ENCODE data around the gene IP6K2.

The IP6K2 gene

DNA sequence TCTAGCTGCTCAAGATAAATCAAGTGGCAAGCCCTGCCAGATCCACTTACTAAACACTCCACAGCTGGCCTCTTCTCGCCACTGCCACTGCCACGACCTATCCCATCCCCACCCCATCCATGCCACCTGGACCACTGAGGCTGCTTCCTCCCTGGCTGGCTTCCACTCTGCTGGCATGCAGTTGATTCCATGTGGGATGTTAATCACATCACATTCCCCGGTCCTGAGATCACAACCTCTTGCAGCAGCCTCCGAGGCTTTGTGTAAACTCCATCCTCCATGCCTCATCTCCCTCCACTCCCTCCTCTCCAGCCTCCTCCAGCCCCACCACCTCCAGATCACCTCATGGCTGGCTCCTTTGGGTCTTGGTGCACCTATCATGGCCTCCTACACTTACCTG lies 39.0 kb downstream of the IP6K2 start:
- Histone ChIP-seq H3K9ac (ENCODE audit: low read depth, low read length) (no peak overlapping the region), H3K36me3 (ENCODE audit: control insufficient read depth, insufficient read depth, low read length) (peaks cover 69% of the 10 kb centered on the region), H3K9me3 (ENCODE audit: control insufficient read depth, insufficient read depth, low read length) (no peaks in the 10 kb centered on the region), H3K27me3 (ENCODE audit: control insufficient read depth, insufficient read depth, low read length) (no peaks in the 10 kb centered on the region), H3K4me1 (ENCODE audit: control insufficient read depth, insufficient read depth, low read length) (no peaks in the 10 kb centered on the region), H3K4me3 (ENCODE audit: low read depth, low read length) (no peak overlapping the region)

DNA sequence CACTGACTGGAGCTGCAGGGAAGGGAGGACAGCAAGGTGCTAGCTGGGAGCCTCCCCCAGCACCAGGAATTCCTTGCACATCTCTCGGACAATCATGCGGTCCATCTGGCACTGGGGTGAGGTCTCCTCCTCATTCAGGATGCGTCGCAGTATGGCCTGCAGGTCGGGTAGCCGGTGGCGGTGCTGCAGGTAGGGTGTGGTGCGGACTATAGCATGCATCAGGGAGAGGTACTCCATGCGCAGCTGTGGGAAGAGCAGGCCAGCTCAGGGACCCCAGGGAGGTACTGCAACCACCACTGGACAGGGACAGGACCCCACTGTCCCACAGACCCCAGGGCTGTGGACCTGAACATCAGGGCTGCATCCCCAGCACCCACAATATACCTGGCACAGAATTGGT lies 42.5 kb downstream of the IP6K2 start:
- Histone ChIP-seq H3K9ac (ENCODE audit: low read depth, low read length) (no peak overlapping the region), H3K27me3 (ENCODE audit: control insufficient read depth, insufficient read depth, low read length) (no peaks in the 10 kb centered on the region), H3K4me1 (ENCODE audit: control insufficient read depth, insufficient read depth, low read length) (no peaks in the 10 kb centered on the region), H3K4me3 (ENCODE audit: low read depth, low read length) (no peak overlapping the region), H3K36me3 (ENCODE audit: control insufficient read depth, insufficient read depth, low read length) (peaks cover 45% of the 10 kb centered on the region), H3K9me3 (ENCODE audit: control insufficient read depth, insufficient read depth, low read length) (no peaks in the 10 kb centered on the region)

DNA sequence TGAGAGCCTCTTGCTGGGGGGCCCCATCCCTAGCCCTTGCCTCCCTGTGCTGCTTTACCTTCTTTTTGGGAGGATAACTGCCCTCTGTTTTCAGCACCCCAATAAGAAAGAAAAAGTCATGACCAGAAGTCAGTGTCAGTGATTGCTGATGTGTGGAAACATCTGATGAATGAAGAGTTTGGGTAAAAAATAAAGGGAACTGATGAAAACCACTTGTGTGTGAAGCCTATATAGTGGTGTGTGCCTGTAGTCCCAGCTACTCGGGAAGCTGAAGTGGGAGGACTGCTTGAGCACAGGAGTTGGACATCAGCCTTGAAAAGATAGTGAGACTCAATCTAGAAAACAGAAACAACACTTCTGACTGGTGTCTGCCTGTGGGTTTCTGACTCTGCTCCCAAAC lies 44.5 kb downstream of the IP6K2 start:
- Histone ChIP-seq H3K4me1 (ENCODE audit: control insufficient read depth, insufficient read depth, low read length) (no peaks in the 10 kb centered on the region), H3K9ac (ENCODE audit: low read depth, low read length) (no peak overlapping the region), H3K4me3 (ENCODE audit: low read depth, low read length) (no peak overlapping the region), H3K27me3 (ENCODE audit: control insufficient read depth, insufficient read depth, low read length) (no peaks in the 10 kb centered on the region), H3K9me3 (ENCODE audit: control insufficient read depth, insufficient read depth, low read length) (no peaks in the 10 kb centered on the region), H3K36me3 (ENCODE audit: control insufficient read depth, insufficient read depth, low read length) (peaks cover 26% of the 10 kb centered on the region)

GRCh38 chr3:48664929-48665328 lies 52.1 kb downstream of the IP6K2 start:
- Histone ChIP-seq H3K9me3 (ENCODE audit: control insufficient read depth, insufficient read depth, low read length) (no peaks in the 10 kb centered on the region), H3K4me1 (ENCODE audit: control insufficient read depth, insufficient read depth, low read length) (peaks cover 3% of the 10 kb centered on the region), H3K27me3 (ENCODE audit: control insufficient read depth, insufficient read depth, low read length) (no peaks in the 10 kb centered on the region), H3K36me3 (ENCODE audit: control insufficient read depth, insufficient read depth, low read length) (no peaks in the 10 kb centered on the region), H3K9ac (ENCODE audit: low read depth, low read length) (no peak overlapping the region), H3K4me3 (ENCODE audit: low read depth, low read length) (no peak overlapping the region)

DNA sequence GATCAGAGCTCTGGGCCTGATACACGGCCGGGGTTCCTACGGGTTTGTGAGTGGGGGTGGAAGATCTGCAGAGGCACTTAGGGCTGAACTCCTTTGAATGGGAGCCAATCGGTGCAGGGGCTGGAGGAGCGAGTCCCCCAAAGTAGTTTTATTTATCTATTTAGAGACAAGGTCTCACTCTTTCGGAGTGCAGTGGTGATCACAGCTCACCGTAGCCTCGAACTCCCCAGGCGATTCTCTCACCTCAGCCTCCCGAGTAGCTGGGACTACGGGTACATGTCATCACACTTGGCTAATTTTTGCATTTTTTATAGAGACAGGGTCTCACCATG lies 52.7 kb downstream of the IP6K2 start:
- Histone ChIP-seq H3K27me3 (ENCODE audit: control insufficient read depth, insufficient read depth, low read length) (no peaks in the 10 kb centered on the region), H3K4me1 (ENCODE audit: control insufficient read depth, insufficient read depth, low read length) (peaks cover 3% of the 10 kb centered on the region), H3K9me3 (ENCODE audit: control insufficient read depth, insufficient read depth, low read length) (no peaks in the 10 kb centered on the region), H3K4me3 (ENCODE audit: low read depth, low read length) (no peak overlapping the region), H3K36me3 (ENCODE audit: control insufficient read depth, insufficient read depth, low read length) (peaks cover 3% of the 10 kb centered on the region), H3K9ac (ENCODE audit: low read depth, low read length) (no peak overlapping the region)

DNA sequence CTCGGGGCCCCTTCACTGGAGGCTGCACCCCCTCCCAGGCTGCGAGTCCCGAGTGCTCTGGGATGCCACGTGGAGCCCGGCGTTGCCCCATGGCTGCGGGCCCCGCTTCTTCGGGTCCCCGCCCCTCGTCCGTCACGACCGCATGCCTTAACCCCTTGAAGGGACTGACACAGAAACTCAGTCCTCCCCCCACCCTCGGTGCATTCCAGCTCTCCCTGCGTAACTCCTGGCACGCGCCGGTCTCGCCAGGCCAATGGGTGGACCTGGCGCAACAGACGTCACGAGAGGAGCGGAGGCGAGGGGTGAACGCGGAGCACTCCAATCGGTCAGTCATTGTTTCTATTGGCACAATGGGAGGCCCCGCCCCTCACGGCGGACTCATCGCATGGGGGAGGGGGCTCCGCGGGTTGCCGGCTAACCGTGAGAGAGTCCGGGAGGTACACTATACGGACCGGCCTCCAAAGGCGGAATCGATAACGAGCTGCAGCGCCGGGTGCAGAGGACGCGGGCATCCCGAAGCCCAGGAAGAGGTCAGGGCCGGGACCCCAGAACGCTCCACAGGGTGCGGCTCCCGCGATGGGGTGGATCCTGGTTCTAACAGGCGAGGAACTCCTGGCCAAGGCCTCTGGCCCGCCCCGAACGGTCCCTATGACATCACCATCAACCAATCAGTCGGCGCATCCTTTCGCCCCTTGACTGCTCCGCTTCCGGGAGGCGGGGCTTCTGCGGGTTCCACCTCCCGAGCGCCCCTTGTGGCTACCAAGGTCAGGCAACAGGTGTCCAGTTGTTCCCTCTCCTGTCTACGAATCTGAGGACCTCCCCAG lies 53.3 kb downstream of the IP6K2 start:
- Histone ChIP-seq H3K36me3 (ENCODE audit: control insufficient read depth, insufficient read depth, low read length) (peaks cover 3% of the 10 kb centered on the region), H3K9me3 (ENCODE audit: control insufficient read depth, insufficient read depth, low read length) (no peaks in the 10 kb centered on the region), H3K27me3 (ENCODE audit: control insufficient read depth, insufficient read depth, low read length) (no peaks in the 10 kb centered on the region), H3K4me1 (ENCODE audit: control insufficient read depth, insufficient read depth, low read length) (peaks cover 3% of the 10 kb centered on the region), H3K9ac (ENCODE audit: low read depth, low read length) (peak overlapping the region; percentile 98), H3K4me3 (ENCODE audit: low read depth, low read length) (peak overlapping the region; percentile 89)

- Histone ChIP-seq H3K9ac (ENCODE audit: low read depth, low read length) (peak within 1 kb of the TSS; percentile 98), H3K36me3 (ENCODE audit: control insufficient read depth, insufficient read depth, low read length) (peaks cover 3% of the 10 kb centered on the region), H3K4me3 (ENCODE audit: low read depth, low read length) (peak within 1 kb of the TSS; percentile 89)
Measured at GRCh38 chr3:48662753-48663488, 54.1 kb downstream of the IP6K2 start, which contains the start of gene CELSR3. Gene CELSR3, minus strand, starts transcription at chr3:48662886. Its CDS starts 252 bp downstream, at chr3:48662634.

DNA sequence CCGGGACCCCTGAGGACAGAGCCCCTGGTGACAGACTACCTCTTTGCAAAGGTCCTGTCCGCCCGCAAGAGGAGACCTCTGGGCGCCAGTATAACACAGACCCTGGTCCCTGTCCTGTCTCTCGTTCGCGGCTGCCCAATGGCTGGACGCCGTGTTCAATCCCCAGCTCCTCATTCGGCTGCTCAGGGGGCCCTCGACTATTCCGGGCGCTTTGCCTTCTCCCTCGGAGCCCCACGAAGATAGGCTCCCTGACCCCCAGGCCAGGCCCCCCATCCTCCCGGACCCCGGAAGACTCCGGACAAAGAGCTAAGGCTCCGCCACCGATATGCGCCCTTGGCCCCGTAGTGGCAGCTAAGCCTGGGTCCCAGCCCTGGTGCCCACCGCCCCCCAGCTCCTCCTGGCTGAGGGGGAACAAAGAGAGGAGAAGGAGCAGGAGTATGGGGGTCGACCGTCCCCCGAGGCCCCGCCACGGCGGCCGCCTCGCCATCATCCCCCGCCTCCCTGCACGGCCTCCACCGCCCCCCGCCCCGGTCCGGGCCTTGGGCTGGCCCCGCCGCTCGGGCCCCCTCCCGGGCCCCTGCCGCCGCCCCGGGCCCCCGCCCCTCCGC lies 54.8 kb downstream of the IP6K2 start:
- H3K27me3 ChIP-seq (ENCODE audit: control insufficient read depth, insufficient read depth, low read length): peaks cover 2% of the 10 kb centered on the region
- H3K4me1 ChIP-seq (ENCODE audit: control insufficient read depth, insufficient read depth, low read length): peaks cover 5% of the 10 kb centered on the region
- no peaks in the 10 kb centered on the region for H3K9me3 ChIP-seq (ENCODE audit: control insufficient read depth, insufficient read depth, low read length)
- peak overlapping the region; percentile 67 for H3K4me3 ChIP-seq (ENCODE audit: low read depth, low read length)
- H3K9ac ChIP-seq (ENCODE audit: low read depth, low read length): no peak overlapping the region
- H3K36me3 ChIP-seq (ENCODE audit: control insufficient read depth, insufficient read depth, low read length): peaks cover 3% of the 10 kb centered on the region

More at GRCh38 chr3:48662753-48663488, 54.1 kb downstream of the IP6K2 start, which contains the start of gene CELSR3:
- H3K4me1 ChIP-seq (ENCODE audit: control insufficient read depth, insufficient read depth, low read length): peaks cover 3% of the 10 kb centered on the region
- H3K9me3 ChIP-seq (ENCODE audit: control insufficient read depth, insufficient read depth, low read length): no peaks in the 10 kb centered on the region
- H3K27me3 ChIP-seq (ENCODE audit: control insufficient read depth, insufficient read depth, low read length): no peaks in the 10 kb centered on the region

- no peaks in the 10 kb centered on the region for H3K9me3 ChIP-seq (ENCODE audit: control insufficient read depth, insufficient read depth, low read length)
- peaks cover 6% of the 10 kb centered on the region for H3K4me1 ChIP-seq (ENCODE audit: control insufficient read depth, insufficient read depth, low read length)
- peak overlapping the region; percentile 67 for H3K4me3 ChIP-seq (ENCODE audit: low read depth, low read length)
- peaks cover 2% of the 10 kb centered on the region for H3K27me3 ChIP-seq (ENCODE audit: control insufficient read depth, insufficient read depth, low read length)
- no peak overlapping the region for H3K9ac ChIP-seq (ENCODE audit: low read depth, low read length)
- peaks cover 3% of the 10 kb centered on the region for H3K36me3 ChIP-seq (ENCODE audit: control insufficient read depth, insufficient read depth, low read length)
Measured at GRCh38 chr3:48661501-48662144, 55.4 kb downstream of the IP6K2 start.

DNA sequence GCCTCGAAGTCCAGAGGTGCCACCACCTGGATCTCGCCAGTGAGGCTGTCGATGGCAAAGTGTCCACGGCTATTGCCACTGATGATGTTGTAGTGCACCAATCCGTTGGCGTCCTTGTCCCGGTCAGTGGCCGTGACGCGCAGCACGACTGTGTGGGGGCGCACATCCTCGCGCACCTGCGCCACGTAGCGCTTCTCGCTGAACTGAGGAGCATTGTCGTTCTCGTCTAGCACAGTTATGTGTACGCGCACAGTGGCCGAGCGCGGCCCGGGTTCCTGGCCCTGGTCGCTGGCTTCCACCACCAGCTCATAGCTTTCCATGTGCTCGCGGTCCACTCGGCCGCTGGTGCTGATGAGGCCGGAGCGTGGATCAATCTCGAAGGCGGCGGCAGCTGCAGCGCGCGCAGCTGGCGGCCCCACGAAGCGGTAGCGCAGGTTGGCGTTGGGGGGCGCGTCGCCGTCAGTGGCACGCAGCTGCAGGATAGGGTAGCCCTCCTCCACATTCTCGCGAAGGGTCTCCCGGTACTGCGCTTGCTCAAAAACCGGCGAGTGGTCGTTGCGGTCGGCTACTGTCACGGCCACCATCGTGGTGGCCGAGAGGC lies 56.1 kb downstream of the IP6K2 start:
- H3K9ac ChIP-seq (ENCODE audit: low read depth, low read length): no peak overlapping the region
- H3K9me3 ChIP-seq (ENCODE audit: control insufficient read depth, insufficient read depth, low read length): no peaks in the 10 kb centered on the region
- peaks cover 6% of the 10 kb centered on the region for H3K4me1 ChIP-seq (ENCODE audit: control insufficient read depth, insufficient read depth, low read length)
- H3K4me3 ChIP-seq (ENCODE audit: low read depth, low read length): peak overlapping the region; percentile 67
- H3K27me3 ChIP-seq (ENCODE audit: control insufficient read depth, insufficient read depth, low read length): peaks cover 2% of the 10 kb centered on the region
- peaks cover 3% of the 10 kb centered on the region for H3K36me3 ChIP-seq (ENCODE audit: control insufficient read depth, insufficient read depth, low read length)

DNA sequence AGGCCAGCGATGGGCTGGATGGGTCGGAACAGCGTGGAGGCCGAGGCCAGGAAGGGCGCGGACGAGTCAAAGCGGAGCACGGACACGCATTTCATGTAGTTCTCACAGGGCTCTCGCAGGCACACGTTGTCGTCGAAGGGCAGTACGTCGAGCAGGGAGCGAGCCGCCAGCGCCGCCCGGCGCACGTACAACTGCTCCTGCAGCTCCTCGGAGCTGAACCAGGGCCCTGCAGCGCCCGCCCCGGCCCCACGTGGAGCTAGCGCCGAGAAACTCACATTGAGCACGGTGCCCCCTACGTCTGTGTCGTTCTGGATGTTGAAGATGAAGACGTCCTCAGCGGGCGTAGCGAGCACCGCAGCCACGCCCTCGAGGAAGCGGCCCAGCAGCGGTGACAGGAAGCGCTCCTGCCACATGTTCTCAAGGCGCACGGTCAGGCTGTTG lies 60.2 kb downstream of the IP6K2 start:
- H3K4me1 ChIP-seq (ENCODE audit: control insufficient read depth, insufficient read depth, low read length): peaks cover 8% of the 10 kb centered on the region
- H3K9ac ChIP-seq (ENCODE audit: low read depth, low read length): peak overlapping the region; percentile 70
- H3K36me3 ChIP-seq (ENCODE audit: control insufficient read depth, insufficient read depth, low read length): peaks cover 25% of the 10 kb centered on the region
- H3K27me3 ChIP-seq (ENCODE audit: control insufficient read depth, insufficient read depth, low read length): peaks cover 2% of the 10 kb centered on the region
- no peaks in the 10 kb centered on the region for H3K9me3 ChIP-seq (ENCODE audit: control insufficient read depth, insufficient read depth, low read length)
- peak overlapping the region; percentile 53 for H3K4me3 ChIP-seq (ENCODE audit: low read depth, low read length)

Data from iPS-15b (cell line).